Measurements from ENCODE around the gene RNF115. TPM values are rescaled to one million over a fixed set of nuclear protein-coding genes. Genes with fewer than 3 reads are reported as not detected.

RNF115 gene
- total RNA-seq, 4 donors from 2014 or later = 7.0 to 12.8 (median 9.3) TPM

- intact Hi-C loops (cut with DNase I; ENCODE audit: low total_unique reads) = no loop called here
- WGBS, 2 donors = 95 to 96% methylated on average over 4 of the region's 4 CpGs
- no peak for TF ChIP-seq CTCF (IDR thresholded peaks at IDR 0.05)
- TF ChIP-seq POLR2A (IDR thresholded peaks at IDR 0.05) = no peak
- no peak for DNase-seq (ENCODE audit: low spot score in 2 of 2)
- H3K4me3 ChIP-seq (ENCODE audit: low read depth, poor library complexity, severe bottlenecking) = no peak overlapping the region
These were observed 83.6 kb downstream of the RNF115 start for GRCh38 chr1:145740269-145740668.

- no peak for DNase-seq (ENCODE audit: low spot score in 2 of 2)
- 96 to 97% methylated on average over 1 of the region's 1 CpG for WGBS, 2 donors
- intact Hi-C loops (cut with DNase I; ENCODE audit: low total_unique reads) = no loop called here
- no peak overlapping the region for H3K4me3 ChIP-seq (ENCODE audit: low read depth, poor library complexity, severe bottlenecking)
- TF ChIP-seq POLR2A (IDR thresholded peaks at IDR 0.05) = no peak
- no peak for TF ChIP-seq CTCF (IDR thresholded peaks at IDR 0.05)
These were observed 87.7 kb downstream of the RNF115 start for GRCh38 chr1:145736191-145736590.

- intact Hi-C loops (cut with DNase I; ENCODE audit: low total_unique reads) = no loop called here
- 89 to 90% methylated on average over 3 of the region's 3 CpGs for WGBS, 2 donors
- DNase-seq (ENCODE audit: low spot score in 2 of 2) = no peak
These were observed 93.0 kb downstream of the RNF115 start for GRCh38 chr1:145730900-145731299.

GRCh38 chr1:145730467-145730866 lies 93.4 kb downstream of the RNF115 start:
- DNase-seq (ENCODE audit: low spot score in 2 of 2) = no peak

More at GRCh38 chr1:145730900-145731299, 93.0 kb downstream of the RNF115 start:
- no peak overlapping the region for H3K4me3 ChIP-seq (ENCODE audit: low read depth, poor library complexity, severe bottlenecking)
- TF ChIP-seq CTCF (IDR thresholded peaks at IDR 0.05) = no peak
- TF ChIP-seq POLR2A (IDR thresholded peaks at IDR 0.05) = no peak

GRCh38 chr1:145729666-145730436 lies 94.0 kb downstream of the RNF115 start:
- 85 to 91% methylated on average over 5 of the region's 5 CpGs for WGBS, 2 donors
- DNase-seq (ENCODE audit: low spot score in 2 of 2) = no peak
- TF ChIP-seq POLR2A (IDR thresholded peaks at IDR 0.05) (no peak), CTCF (IDR thresholded peaks at IDR 0.05) (no peak)
- H3K4me3 ChIP-seq (ENCODE audit: low read depth, poor library complexity, severe bottlenecking) = no peak overlapping the region
- intact Hi-C loops (cut with DNase I; ENCODE audit: low total_unique reads) = no loop called here

More at GRCh38 chr1:145730467-145730866, 93.4 kb downstream of the RNF115 start:
- 89 to 94% methylated on average over 4 of the region's 4 CpGs for WGBS, 2 donors
- intact Hi-C loops (cut with DNase I; ENCODE audit: low total_unique reads) = no loop called here
- TF ChIP-seq CTCF (IDR thresholded peaks at IDR 0.05) = no peak
- no peak for TF ChIP-seq POLR2A (IDR thresholded peaks at IDR 0.05)
- H3K4me3 ChIP-seq (ENCODE audit: low read depth, poor library complexity, severe bottlenecking) = no peak overlapping the region

All from lower leg skin (tissue), 4 donors.